NOMO-1 (cell line): ENCODE results near the gene MRPL53.

Experiments used
- DNase-seq, 2 experiments: peaks; one replicate each; lab custom pipeline; 2025; ENCODE audit not compliant: unreplicated experiment in 2 of 2; lab: John Stamatoyannopoulos, UW

The MRPL53 gene

DNA sequence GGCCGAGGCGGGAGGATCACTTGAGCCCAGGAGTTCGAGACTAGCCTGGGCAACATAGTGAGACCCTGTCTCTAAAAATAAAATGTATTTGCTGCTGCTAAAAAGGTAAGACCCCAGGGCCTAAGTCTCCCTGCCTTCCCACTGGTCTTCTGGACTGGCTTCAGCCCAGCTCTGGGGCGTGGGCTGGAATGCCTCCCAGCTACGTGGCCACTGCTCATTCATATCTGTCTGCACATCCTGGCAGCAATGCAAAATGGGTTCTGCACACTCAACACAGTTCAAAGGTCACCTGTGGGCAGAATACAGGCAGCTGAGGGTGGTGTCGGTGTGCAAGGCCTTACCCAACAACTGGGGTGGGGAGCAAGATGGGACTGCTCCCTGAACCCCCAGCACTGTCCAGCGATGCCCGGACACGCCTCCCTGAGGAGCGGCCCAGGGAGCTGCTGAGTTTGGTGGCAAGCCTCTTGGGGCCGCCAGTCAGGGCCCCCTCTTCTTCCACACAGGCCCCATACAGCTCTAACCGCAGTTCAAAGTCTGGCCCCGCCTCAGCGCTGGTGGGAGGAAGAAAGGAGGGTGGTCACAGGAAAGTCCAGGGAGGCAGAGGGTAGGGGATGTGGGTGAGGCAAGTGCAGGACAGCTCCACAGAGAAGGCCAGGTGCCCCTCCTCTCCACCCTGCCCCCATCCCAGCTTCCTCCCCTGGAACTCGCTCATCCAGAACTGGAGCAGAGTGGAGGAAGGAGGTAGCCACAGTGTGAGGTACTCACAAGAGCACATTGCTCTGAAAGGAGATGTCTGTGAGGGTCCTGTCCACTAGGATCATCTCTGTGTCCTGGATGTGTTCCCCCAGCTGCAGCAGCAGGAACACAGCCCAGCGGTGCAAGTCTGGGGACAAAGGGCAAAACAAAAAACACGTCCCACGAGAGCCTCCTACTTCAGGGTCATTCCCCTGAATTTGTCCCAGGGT is 42.7 kb downstream of the MRPL53 start:
- no peak for DNase-seq

DNA sequence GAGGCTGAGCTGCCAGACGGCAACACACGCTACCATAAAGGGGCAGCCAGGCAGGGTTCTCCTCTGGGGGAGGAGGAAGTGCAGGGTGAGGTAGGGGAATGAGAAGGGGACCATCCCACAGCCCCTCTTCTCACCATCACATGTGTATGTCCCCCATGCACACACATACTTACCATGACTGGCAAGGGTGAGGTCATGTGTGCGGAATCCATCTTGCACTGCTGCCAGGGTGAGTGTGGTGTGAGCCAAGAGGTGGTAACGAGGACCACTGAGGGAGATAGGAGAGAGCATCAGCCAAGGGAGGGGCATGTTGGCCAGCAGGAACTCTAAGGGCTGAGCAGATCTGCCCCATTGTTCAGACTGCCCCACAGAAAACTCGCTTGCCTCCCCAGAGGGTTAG is 43.8 kb downstream of the MRPL53 start:
- no peak for DNase-seq

DNA sequence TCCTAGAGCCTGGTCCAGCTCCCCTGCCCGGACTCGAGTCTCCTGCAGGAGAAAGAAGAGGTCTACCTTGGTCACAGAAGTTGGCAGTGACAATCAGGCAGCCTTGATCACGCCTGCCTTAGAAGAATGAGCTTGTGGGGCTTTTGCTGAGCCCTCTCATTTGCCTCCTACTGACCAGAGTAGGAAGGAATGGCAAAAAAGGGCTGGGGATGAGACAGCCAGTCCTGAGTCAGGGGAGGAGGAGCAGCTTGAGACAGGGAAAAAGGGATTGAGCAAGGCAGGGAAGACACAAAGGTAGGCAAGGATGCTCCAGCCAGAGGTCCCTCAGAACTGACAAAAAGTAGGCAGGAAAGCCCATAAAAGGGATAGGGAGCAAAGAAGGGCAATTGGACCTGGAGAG is 44.9 kb downstream of the MRPL53 start:
- no peak for DNase-seq

DNA sequence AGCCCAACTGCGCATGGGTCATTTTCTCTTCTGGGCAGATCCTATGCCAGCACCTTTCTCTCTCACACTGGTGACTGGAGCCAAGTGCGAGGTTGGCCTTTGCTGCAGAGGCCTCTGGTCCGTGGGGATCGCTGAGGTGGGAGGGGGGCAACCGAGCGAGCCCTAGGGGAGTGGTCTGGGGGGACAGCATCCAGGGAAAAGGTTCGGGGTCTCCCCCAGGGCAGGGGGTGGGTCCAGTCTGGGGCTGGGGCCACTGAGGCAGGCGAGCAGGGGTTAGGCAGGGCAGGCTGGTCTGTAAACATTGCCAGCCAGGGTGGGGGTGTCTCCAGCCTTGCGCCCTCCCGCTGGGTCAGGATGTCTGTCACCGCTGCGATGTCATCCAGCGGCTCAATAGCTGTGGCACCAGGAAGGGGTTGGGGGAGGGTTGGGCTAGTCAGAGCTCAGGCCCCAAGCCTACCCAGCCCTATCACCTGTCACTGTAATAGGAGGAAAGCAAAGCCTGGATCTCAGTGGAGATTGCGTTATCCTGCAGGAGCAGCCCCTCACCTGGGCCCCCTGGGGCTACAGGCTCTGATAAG is 46.2 kb downstream of the MRPL53 start:
- no peak for DNase-seq

DNA sequence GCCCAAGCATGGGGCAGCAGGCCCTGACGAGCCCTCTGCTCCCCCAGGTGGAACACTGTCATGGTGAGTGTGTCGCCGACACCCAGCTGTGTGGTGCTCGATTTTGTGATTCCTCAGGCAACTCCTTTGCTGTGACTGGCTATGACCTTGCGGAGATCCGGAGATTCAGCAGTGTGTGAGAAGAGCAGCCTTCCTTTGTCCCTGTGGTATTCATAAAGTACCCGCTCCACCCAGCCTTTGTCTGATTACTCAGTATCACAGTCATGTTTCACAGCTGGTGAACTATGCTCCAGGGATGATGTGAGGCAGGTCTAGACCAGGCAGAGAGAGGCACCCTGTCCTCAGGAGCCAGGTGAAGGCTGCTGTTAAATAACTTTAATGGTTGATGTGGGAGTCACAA is 47.0 kb downstream of the MRPL53 start:
- DNase-seq, result no peak

DNA sequence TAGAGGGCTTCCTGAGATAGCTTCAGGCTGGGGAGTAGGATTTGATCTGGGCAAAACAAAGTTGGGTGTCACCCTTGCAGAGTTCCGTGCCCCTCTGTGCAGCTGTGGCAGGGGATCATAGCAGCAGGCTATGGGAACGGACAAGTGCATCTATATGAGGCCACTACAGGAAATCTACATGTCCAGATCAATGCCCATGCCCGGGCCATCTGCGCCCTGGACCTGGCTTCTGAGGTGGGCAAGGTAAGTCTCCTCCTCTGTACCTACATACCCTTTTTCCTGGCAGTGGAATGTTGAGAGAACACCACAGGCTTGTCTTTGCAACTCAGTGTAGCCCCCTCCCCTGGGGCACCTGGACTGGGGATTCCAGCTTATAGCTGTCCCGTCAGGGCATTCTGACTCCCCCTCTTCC is 47.5 kb downstream of the MRPL53 start:
- DNase-seq, result no peak

DNA sequence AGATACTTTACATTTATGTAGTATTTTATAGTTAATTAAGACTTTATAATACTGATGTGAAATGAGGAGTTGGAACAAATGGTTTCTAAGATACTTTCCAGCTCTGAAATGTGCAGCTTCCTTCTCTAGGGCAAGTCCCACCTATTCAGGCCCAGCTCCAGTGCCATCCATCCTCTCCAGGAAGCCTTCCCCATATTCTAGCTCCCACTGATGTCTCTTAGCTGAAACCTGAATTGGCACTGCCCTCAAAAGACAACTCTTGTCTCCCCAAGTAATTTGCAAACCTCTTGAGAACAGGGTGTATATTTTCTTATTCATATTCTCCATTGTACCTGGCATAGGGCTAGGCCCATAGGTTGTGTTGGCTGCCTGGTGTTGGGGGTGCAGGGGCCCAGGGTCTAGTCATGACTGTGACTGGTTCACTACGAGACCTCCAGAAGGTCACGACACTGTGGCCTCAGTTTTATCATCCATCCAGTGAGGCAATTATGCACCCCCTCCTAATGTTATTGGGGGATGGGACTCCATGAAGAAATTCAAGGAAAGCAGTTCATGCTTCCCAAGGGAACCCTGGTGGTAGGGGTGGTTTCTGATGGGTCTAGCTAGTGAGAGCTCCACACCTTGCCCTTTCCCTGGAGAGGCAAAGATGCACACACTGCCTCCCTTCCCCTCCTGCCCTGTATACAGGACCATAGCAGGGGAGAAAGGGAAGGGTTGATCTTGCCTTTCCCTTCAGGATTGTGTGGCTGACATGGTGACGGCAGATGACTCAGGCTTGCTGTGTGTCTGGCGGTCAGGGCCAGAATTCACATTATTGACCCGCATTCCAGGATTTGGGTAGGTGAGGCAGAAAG is 48.1 kb downstream of the MRPL53 start:
- DNase-seq, result no peak

DNA sequence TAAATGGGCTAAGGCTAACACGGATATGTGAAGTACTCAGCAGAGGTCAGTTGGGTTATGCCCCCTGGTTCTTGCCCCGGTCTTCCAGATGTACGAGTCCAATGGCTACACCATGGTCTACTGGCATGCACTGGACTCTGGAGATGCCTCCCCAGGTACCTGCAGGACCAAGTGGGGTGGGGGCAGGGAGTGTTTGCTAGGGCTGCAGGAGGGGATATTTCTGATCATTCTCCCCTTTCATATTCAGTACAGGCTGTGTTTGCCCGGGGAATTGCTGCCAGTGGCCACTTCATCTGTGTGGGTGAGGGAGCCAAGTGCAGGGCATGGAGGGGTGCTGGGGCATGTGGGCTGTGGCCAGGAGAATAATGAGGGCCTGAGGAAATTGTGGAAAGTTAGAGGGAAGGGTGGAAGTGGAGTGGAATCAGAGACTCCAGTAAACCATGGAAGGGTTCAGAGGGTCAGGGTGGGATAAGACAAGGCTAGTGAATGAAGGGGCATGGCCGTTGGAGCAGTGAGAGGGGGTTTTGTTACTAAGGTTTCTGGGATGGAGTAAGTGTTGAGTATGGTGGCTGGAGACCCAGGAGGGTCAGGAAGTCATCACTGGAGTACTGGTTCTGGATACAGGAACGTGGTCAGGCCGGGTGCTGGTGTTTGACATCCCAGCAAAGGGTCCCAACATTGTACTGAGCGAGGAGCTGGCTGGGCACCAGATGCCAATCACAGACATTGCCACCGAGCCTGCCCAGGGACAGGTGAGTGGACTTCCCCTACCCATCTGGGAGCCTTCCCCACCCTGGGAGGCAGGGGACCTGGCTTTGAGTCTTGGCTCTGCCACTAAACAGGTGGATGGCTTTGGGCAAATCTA is 49.0 kb downstream of the MRPL53 start:
- DNase-seq, result no peak
